Tibial nerve (tissue), 4 donors: ENCODE results near the gene XPO1.

Experiments used
- EP300 ChIP-seq, 2 donors: sonication (generic); formaldehyde crosslinking; IDR thresholded peaks; one replicate each; pipeline ENCODE4 v1.6.1; 2017; ENCODE audit warnings: antibody characterized with exemption in 2 of 2, mild to moderate bottlenecking in 1 of 2
- POLR2A ChIP-seq, 2 donors: fragments of 450-650 bp; IDR thresholded peaks; one replicate each; pipeline ENCODE4 v1.6.1; 2017; ENCODE audit warnings: antibody characterized with exemption in 2 of 2, mild to moderate bottlenecking in 2 of 2, moderate library complexity in 2 of 2
- TF ChIP-seq, protein P1 (sequence below), 5 experiments: fragments of 200-600 bp in 3 of 5; fragments of 450-650 bp in 2 of 5; sonication (generic) in 3 of 5; IDR thresholded peaks; one replicate each; pipeline ENCODE4 v1.5.1; 2016 to 2019; ENCODE audit warnings: antibody characterized with exemption in 5 of 5, mild to moderate bottlenecking in 3 of 5, moderate library complexity in 2 of 5

DNA sequence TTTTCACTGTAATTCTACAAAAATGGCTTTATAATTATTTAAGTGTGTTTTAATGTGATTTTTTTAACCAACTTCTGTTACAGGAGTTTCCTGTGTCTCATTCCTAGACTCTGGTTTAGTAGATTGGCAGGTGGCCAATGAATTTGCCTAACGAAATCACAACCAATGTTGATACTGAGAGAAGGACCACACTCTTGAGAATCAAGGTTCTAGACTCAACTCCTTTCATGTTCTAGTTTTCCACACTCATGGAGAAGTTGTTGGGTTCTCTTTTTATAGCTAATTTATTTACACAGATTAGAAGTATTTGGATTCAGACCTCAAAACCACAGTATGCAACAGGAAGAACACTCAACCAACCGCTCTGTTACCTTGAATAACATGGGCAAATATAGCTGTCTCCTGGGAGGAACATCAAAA lies 44.6 kb downstream of the XPO1 start:
- TF ChIP-seq, protein P1, sequence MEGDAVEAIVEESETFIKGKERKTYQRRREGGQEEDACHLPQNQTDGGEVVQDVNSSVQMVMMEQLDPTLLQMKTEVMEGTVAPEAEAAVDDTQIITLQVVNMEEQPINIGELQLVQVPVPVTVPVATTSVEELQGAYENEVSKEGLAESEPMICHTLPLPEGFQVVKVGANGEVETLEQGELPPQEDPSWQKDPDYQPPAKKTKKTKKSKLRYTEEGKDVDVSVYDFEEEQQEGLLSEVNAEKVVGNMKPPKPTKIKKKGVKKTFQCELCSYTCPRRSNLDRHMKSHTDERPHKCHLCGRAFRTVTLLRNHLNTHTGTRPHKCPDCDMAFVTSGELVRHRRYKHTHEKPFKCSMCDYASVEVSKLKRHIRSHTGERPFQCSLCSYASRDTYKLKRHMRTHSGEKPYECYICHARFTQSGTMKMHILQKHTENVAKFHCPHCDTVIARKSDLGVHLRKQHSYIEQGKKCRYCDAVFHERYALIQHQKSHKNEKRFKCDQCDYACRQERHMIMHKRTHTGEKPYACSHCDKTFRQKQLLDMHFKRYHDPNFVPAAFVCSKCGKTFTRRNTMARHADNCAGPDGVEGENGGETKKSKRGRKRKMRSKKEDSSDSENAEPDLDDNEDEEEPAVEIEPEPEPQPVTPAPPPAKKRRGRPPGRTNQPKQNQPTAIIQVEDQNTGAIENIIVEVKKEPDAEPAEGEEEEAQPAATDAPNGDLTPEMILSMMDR (IDR thresholded peaks at IDR 0.05) = no peak
- TF ChIP-seq EP300 (IDR thresholded peaks at IDR 0.05) (no peak), POLR2A (IDR thresholded peaks at IDR 0.05) (no peak)
